Endodermal cell (in vitro differentiated cells): ENCODE data around the gene FBL. TPM values are rescaled to one million over a fixed set of nuclear protein-coding genes. Genes with fewer than 3 reads are reported as not detected.

ENCODE experiments used
- DNase-seq: peaks from one replicate; pipeline ENCODE4 v3.0.0-alpha.2; 2017
- H3K27ac ChIP-seq: 2 replicates; pipeline ENCODE4 v1.5.1; 2013; ENCODE audit warnings: mild to moderate bottlenecking, low read depth, low read length, moderate library complexity
- H3K27me3 ChIP-seq: 2 replicates; pipeline ENCODE4 v1.6.1; 2013; ENCODE audit warnings: mild to moderate bottlenecking, low read length, moderate library complexity; ENCODE audit not compliant: insufficient read depth, control insufficient read depth, poor library complexity, severe bottlenecking
- H3K36me3 ChIP-seq: 2 replicates; pipeline ENCODE4 v1.7.0; 2013; ENCODE audit warnings: mild to moderate bottlenecking, low read length, moderate library complexity; ENCODE audit not compliant: control insufficient read depth, insufficient read depth
- H3K4me1 ChIP-seq: one replicate; pipeline ENCODE4 v1.7.0; 2013; ENCODE audit warnings: low read length; ENCODE audit not compliant: control insufficient read depth, insufficient read depth
- H3K4me3 ChIP-seq: 2 replicates; pipeline ENCODE4 v1.5.1; 2013; ENCODE audit warnings: mild to moderate bottlenecking, low read length, moderate library complexity
- H3K9ac ChIP-seq: 2 replicates; pipeline ENCODE4 v1.6.1; 2013; ENCODE audit warnings: mild to moderate bottlenecking, low read length, moderate library complexity; ENCODE audit not compliant: poor library complexity, severe bottlenecking; ENCODE audit errors: extremely low read depth
- H3K9me3 ChIP-seq: 2 replicates; pipeline ENCODE4 v1.6.1; 2013; ENCODE audit warnings: mild to moderate bottlenecking, low read length, moderate library complexity; ENCODE audit not compliant: control insufficient read depth
- H3K27ac Mint-ChIP-seq: 2 replicates; pipeline ENCODE4 v1.8.0; 2020; ENCODE audit warnings: mixed read lengths
- H3K27me3 Mint-ChIP-seq: 2 replicates; pipeline ENCODE4 v1.8.0; 2021; ENCODE audit warnings: mild to moderate bottlenecking, mixed read lengths; ENCODE audit not compliant: insufficient read depth
- H3K36me3 Mint-ChIP-seq: 2 replicates; pipeline ENCODE4 v1.8.0; 2020; ENCODE audit warnings: low read depth, mixed read lengths
- H3K4me1 Mint-ChIP-seq: 2 replicates; pipeline ENCODE4 v1.8.0; 2020; ENCODE audit warnings: mixed read lengths
- H3K4me3 Mint-ChIP-seq: 2 replicates; pipeline ENCODE4 v1.8.0; 2020; ENCODE audit warnings: mild to moderate bottlenecking, moderate library complexity, mixed read lengths
- H3K9me3 Mint-ChIP-seq: 2 replicates; pipeline ENCODE4 v1.8.0; 2020; ENCODE audit warnings: mild to moderate bottlenecking, mixed read lengths
- CTCF ChIP-seq: fragments of 200-600 bp; sonication (generic); conservative IDR thresholded peaks from 2 replicates; pipeline ENCODE4 v1.5.0; 2021; ENCODE audit warnings: antibody characterized with exemption, mild to moderate bottlenecking
- WGBS, 2 experiments: methylation state at CpG; one replicate each; pipeline versions ENCODE4 v1.1.5 to v1.1.7; 2013; ENCODE audit warnings: missing lambda C conversion rate in 2 of 2, mixed read lengths in 1 of 2; ENCODE audit not compliant: insufficient coverage in 1 of 2, insufficient read length in 1 of 2; 5-methylcytosine and 5-hydroxymethylcytosine counted together
- total RNA-seq, 2 donors: library from RNA; stranded (reverse); fragmentation: NEBNext Ultra II Directional in 1 of 2; extraction: Animal tissue kit (Norgen Biotek cat#: 25700) in 1 of 2; gene quantifications; 2 replicates in 1 of 2; 3 replicates in 1 of 2; pipeline ENCODE4 v1.2.1, GENCODE V29; 2021

FBL gene
- total RNA-seq, 2 donors from 2014 or later, result 356 to 387 TPM

DNA sequence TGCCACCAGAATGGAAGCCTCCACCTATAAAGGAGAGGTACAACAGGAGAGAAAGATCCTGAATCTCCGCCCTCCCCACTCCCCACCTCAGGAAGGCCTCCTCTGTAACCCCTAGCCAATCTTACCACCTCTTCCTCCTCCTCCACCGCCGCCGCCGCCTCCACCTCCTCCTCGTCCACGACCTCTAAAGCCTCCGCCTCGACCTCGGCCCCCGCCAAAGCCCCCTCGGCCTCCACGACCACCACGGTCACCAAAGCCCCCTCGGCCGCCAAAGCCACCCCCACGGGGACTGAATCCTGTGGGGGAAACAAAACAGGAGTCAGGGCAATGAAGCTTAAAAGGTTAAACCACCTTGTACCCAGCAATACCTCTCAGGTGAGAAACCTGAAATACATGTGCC is 5.7 kb downstream of the FBL start:
- Mint-ChIP-seq H3K9me3 (no peaks in the 10 kb centered on the region), H3K4me3 (no peak overlapping the region), H3K36me3 (peaks cover 41% of the 10 kb centered on the region), H3K27me3 (no peaks in the 10 kb centered on the region), H3K4me1 (peaks cover 24% of the 10 kb centered on the region), H3K27ac (no peak overlapping the region)
- Histone ChIP-seq H3K4me1 (peaks cover 4% of the 10 kb centered on the region), H3K4me3 (no peak overlapping the region), H3K27me3 (no peaks in the 10 kb centered on the region), H3K9me3 (no peaks in the 10 kb centered on the region), H3K9ac (no peak overlapping the region), H3K27ac (no peak overlapping the region), H3K36me3 (peaks cover 47% of the 10 kb centered on the region)
- DNase-seq, result no peak
- TF ChIP-seq CTCF, result no peak
- 98 to 100% methylated on average over 10 to 17 of the region's 17 CpGs for WGBS, 2 experiments

DNA sequence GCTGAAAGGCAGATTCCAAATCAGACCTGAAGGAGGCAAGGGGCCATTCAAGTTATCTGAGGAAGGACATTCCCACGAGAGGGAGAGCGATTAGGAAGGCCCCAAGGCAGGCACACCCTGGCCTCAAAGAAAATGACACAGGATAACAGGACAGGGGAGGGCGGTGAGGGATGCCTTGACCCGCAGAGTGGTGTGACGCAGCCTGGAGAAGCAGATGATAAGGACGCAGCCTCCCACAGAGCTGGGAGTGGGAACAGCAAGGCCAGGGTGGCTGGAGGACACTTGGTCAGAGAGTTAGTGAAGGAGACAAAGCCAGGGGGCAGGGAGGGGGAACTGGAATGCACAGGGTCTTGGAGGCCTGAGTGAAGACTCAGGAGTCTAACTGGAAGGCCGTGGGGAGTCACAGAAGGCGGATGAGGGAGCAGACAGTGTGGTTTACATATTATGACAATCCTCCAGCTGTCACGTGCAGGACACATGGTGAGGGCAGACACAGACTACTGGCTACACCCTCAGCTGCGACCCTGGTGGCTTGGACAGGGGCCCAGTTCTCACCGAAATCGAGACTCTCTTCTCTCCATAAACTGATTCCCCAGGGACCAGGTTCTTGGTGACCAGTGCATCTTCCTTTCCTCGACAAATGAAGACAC is 6.4 kb downstream of the FBL start:
- no peaks in the 10 kb centered on the region for H3K9me3 Mint-ChIP-seq
- no peaks in the 10 kb centered on the region for H3K27me3 Mint-ChIP-seq
- no peak overlapping the region for H3K4me3 Mint-ChIP-seq
- Histone ChIP-seq H3K4me1 (peaks cover 4% of the 10 kb centered on the region), H3K9me3 (no peaks in the 10 kb centered on the region), H3K9ac (no peak overlapping the region), H3K27me3 (no peaks in the 10 kb centered on the region), H3K36me3 (peaks cover 53% of the 10 kb centered on the region), H3K27ac (no peak overlapping the region), H3K4me3 (no peak overlapping the region)
- peaks cover 19% of the 10 kb centered on the region for H3K4me1 Mint-ChIP-seq
- DNase-seq, result no peak
- no peak for TF ChIP-seq CTCF
- WGBS, 2 experiments, result 96% methylated on average over 8 to 13 of the region's 13 CpGs
- H3K36me3 Mint-ChIP-seq, result peaks cover 44% of the 10 kb centered on the region
- H3K27ac Mint-ChIP-seq, result peak overlapping the region; percentile 56

DNA sequence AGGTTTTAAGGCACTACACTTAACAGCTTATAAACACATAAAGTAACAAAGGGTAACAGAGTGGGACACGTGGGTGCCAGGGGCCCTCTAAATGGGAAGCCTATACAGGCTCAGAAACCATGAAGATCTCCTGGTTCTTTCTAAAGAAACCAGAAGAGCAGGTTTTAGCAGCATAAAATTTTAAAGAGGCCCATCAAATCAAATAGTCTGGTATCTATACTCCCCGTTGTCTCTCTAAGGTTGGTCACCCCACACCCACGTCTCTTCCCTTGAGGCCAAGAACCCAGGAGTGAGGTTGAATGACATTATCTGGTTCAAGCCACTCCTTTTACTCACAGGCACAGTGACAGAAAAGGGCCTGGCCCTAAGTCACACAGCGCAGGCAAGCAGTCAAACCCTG is 7.6 kb downstream of the FBL start:
- peaks cover 15% of the 10 kb centered on the region for H3K4me1 Mint-ChIP-seq
- no peaks in the 10 kb centered on the region for H3K4me1 ChIP-seq
- no peak overlapping the region for H3K4me3 Mint-ChIP-seq
- H3K27ac Mint-ChIP-seq, result no peak overlapping the region
- H3K27ac ChIP-seq, result no peak overlapping the region
- no peak overlapping the region for H3K4me3 ChIP-seq
- DNase-seq, result no peak
- H3K27me3 Mint-ChIP-seq, result no peaks in the 10 kb centered on the region
- peaks cover 59% of the 10 kb centered on the region for H3K36me3 ChIP-seq
- H3K27me3 ChIP-seq, result no peaks in the 10 kb centered on the region
- H3K9me3 ChIP-seq, result no peaks in the 10 kb centered on the region
- peaks cover 52% of the 10 kb centered on the region for H3K36me3 Mint-ChIP-seq
- H3K9ac ChIP-seq, result no peak overlapping the region
- 95 to 96% methylated on average over 4 of the region's 4 CpGs for WGBS, 2 experiments
- no peak for TF ChIP-seq CTCF
- no peaks in the 10 kb centered on the region for H3K9me3 Mint-ChIP-seq
